Epithelial cell of proximal tubule (primary cell): ENCODE results near the gene ARMC5. TPM values are rescaled to one million over a fixed set of nuclear protein-coding genes. Genes with fewer than 3 reads are reported as not detected.
"Not testable (repeated sequence)": the region's sequence is repeated elsewhere in the genome, so short reads cannot be mapped to it uniquely, and the experiment has no call there.

Experiments
- DNase-seq: peaks from one replicate; pipeline ENCODE4 v3.0.0-alpha.2; 2011; ENCODE audit warnings: low read depth
- H3K4me3 ChIP-seq: 2 replicates; pipeline ENCODE4 v1.5.1; 2011; ENCODE audit warnings: low read depth, mild to moderate bottlenecking, low read length
- CTCF ChIP-seq: conservative IDR thresholded peaks from 2 replicates; pipeline ENCODE4 v1.5.1; 2012; ENCODE audit warnings: low read depth, mild to moderate bottlenecking, low read length
- total RNA-seq: library from RNA; depleted of rRNA; stranded (reverse); fragments of >200 nt; gene quantifications from 2 replicates; pipeline ENCODE4 v1.2.3, GENCODE V29; 2015

ARMC5 gene
- total RNA-seq, 1 donor from 2014 or later: 10.3 TPM

DNA sequence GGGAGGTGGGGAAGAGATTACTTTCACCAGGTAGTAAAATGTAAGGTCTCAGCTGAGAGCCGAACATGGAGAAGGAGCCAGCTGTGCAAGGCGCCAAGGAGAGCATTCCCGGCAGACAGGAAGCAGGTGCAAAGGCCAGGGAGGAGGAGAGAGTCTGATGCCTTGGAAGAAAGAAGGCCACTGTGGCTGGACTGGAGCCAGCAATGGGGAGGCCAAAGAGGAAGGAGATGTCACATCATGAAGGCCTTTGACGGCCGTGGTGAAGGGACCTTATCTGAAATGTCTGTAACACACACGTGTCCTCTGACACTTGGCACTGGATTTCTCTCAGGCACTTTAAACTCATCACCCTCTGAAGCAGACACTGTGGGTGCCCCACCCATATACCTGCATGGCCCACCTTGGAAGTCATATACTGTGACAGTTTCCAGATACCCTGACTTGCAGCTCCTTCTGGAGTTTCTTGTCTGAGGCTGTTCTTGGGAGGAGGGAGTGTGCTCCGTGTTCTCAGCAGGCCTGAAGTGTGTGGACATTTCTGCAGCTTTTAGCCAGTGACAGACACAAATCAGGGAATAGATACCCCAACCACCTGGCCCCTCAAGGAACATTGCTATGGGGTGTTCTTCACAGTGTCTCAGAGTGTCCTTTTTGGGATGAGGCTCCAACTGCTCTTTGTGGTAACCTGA is 21.7 kb downstream of the ARMC5 start:
- H3K4me3 ChIP-seq: no peak overlapping the region
- DNase-seq: no peak
- no peak for TF ChIP-seq CTCF

DNA sequence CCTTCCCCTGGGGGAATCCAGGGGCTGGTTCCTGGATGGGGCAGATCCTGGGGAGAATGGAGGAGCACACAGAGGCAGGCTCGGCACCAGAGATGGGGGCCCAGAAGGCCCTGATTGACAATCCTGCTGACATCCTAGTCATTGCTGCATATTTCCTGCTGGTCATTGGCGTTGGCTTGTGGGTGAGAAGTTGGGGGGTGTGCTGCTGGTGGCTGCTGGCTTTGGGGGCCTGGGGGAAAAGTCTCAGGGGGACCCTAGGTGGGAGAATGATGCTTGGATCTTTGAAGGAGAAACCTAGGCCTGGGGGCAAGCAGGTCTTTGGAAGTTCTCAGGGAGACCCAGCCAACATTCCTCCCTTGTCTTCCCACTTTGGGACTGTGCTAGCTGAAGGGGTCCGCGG is 23.8 kb downstream of the ARMC5 start, which contains the start of gene SLC5A2:
Gene SLC5A2 (plus strand): TSS at position 43 of the 400 bp plus-strand sequence. CDS start 14 bp downstream, at position 57.
- DNase-seq: no peak
- TF ChIP-seq CTCF: no peak
- H3K4me3 ChIP-seq: no peak within 1 kb of the TSS

DNA sequence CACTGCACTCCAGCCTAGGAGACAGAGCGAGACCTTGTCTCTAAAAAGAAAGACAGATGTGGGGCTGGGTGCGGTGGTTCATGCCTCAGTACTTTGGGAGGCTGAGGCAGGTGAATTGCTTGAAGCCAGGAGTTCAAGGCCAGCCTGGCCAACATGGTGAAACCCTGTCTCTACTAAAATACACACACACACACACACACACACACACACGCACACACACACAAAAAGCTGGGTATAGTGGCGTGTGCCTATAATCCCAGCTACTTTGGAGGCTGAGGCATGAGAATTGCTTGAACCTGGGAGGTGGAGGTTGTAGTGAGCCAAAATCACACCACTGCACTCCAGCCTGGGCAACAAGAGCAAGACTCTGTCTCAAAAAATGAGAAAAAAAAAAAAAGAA is 24.7 kb downstream of the ARMC5 start:
- not testable (repeated sequence) for DNase-seq, H3K4me3 ChIP-seq

GRCh38 chr16:31484491-31485171 is 25.3 kb downstream of the ARMC5 start:
- TF ChIP-seq CTCF: no peak
- DNase-seq: peak; percentile 39
- H3K4me3 ChIP-seq: peak overlapping the region; percentile 15

DNA sequence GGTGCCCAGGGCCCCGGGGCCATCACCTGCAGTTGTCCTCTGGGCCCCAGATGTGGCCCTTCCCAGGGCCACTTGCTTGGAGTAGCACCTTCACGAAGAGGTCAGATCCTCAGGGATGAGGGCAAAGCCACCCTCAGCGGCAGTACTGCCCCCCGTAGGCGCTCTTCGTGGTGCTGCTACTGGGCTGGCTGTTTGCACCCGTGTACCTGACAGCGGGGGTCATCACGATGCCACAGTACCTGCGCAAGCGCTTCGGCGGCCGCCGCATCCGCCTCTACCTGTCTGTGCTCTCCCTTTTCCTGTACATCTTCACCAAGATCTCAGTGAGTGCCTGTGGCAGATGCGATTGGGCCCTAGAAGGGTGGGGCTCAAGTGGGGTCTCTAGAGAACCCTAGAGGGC is 26.3 kb downstream of the ARMC5 start:
- H3K4me3 ChIP-seq: no peak overlapping the region
- no peak for TF ChIP-seq CTCF
- DNase-seq: no peak

- H3K4me3 ChIP-seq: no peak overlapping the region
- no peak for TF ChIP-seq CTCF
- DNase-seq: no peak
These were observed 26.7 kb downstream of the ARMC5 start for GRCh38 chr16:31486045-31486444.

DNA sequence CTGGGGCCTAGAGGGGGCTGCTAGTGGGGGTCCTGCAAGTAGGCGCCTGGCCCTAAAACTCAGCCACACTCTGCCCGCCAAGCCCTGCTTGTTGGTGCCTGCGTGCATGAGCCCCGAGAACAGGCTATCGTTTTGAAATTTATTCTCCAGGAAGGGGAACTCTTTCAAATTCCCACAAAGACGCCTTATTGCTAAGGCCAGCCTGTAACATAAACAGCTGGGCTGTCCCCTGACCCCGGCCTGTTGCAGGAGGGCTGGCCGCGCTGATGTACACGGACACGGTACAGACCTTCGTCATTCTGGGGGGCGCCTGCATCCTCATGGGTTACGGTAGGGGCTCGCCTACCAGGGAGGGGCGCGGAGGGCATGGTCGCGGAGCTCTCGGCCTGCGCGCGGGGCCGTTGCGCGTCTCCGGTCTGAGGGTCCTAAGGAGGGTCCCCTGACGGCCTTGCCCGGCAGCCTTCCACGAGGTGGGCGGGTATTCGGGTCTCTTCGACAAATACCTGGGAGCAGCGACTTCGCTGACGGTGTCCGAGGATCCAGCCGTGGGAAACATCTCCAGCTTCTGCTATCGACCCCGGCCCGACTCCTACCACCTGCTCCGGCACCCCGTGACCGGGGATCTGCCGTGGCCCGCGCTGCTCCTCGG is 27.9 kb downstream of the ARMC5 start:
- peak overlapping the region; percentile 54 for H3K4me3 ChIP-seq
- TF ChIP-seq CTCF: no peak
- DNase-seq: no peak
